ENCODE measurements around the gene NAGS.
A peak's percentile ranks its signal among the peaks of the same experiment; 100 is the strongest.
"Not testable (repeated sequence)": the region's sequence is repeated elsewhere in the genome, so short reads cannot be mapped to it uniquely, and the experiment has no call there.

NAGS gene

DNA sequence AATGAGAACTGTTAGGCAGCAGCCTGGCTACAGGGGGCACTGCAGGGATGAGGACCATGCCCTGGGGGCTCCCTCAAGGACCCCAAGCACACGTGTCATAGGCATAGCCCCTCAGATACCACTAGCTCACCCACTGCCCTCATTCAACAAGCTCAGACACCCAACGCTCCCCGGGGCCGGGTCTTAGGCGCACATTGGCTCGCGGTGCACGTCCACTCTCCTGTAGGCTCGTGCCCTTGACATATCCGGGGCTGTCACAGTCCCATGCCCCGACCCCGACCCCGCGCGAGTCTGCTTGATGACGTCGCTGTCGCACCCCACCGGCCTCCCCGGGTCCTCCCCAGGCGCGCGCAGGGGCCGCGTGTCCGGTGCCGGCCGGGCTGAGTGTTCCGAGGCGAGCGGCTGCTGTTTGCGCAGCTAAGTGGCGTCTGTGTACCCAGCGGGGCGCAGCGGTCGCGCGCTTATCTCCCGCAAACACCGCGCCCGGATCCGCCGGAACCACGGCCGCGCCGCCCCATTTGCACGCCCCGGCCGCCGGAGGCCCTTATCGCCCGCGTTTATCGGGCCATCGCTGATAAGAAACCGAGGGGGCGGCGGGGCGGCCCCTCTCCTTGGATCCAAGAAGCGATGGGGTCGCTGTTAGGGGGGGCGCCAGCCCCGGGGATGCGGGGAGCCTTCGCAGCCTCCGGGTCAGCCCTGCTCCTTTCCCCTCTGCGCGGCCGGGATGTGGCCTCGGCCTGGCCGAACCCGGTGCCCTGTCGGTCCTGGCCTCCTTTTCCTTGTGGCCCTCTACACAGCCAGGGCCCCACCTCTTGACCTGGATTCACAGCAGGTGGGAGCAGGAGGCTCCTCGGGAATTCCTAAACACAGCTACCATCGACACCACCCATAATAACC lies 20.7 kb upstream of the NAGS start:
- no peak for DNase-seq

DNA sequence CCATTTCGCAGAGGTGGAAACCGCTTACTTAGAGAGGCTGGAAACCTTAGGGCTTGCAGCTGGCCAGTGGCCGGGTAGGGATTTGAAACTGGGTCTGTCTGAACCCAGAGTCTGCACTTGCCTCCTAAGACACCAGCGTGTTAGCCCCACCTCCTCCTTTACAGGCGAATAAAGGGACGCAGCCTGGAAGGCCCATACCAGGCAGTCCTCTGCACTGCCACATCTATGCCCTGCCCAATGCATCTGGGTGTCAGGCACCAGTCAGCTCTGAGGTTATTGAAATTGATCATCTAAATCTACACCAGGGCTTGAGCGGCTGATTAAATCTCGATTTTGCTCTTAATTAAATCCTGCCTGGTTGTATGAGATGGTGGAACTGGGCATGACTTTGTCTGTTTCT lies 19.9 kb upstream of the NAGS start:
- no peak for DNase-seq

DNA sequence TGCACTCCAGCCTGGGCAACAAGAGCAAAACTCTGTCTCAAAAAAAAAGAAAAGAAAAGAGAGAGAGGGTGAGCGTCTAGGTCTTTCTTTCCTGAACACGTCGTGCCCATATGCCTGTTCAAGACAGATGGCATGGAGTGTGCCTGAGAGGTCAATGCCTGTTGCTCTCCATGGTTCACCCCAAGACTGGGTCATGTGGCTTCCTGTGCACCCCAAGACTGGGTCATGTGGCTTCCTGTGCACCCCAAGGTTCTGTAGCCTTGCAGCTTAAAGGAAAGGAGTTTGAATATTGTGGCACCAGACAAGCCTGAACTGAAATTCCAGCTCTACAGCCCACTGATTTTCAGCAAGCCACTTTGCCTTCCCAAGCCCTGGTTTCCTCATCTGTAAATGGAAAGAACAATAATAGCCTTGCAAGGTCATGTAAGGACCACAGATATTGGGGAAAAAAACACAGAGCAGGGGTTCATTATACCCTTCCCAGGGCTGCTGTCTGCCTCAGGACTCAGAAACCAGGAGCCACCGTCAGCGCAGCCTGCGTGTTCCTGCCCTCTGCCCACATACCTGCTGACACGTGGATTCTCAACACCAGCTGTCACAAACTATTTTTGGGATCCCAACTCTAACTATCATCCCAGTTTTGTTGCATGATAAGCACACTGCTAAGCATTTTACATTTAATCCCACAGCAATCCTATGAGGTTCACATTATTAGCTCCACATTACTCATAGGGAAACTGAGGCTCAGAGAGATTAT lies 18.0 kb upstream of the NAGS start:
- no peak for DNase-seq

DNA sequence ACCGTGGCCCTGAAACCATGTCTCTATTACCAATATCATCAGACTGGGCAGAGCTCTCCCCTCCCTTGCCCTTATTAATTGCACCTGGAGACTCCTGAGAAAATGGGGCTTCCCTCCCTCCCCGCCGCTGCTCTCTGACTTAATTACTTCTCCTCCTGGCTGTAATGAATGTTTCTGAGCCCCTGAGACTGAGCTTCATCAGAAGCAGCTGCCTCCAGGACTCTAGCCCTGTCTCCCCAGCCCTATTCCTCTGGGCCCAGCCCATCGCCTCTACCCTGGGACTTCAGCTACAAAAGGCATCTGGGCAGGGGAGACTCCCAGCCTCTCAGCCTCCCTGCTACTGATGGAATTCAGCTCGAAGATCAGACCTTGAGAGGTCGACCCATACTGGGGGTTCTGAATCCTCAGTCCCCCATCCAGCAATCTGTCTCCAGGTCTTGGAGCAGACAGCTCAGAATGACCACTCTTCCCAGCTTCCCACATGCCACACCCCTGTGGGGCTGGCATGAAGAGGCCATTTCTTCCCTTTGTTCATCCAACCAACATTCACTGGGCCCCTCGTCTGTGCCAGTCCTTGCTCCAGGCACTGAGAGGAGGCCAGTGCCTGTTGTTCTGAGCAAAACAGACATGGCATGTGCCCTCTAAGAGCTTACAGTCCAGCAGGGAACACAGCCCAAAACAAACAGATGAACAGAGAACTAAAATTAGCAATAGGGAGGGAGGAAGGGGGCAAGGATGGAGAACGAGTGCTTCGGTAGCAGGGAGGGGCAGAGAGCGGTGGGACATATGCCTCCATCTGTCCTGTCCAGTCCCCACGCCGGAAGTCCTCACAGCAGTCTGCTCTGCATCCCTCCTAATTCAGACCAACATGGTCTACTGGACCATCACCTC lies 17.0 kb upstream of the NAGS start:
- DNase-seq, result no peak

DNA sequence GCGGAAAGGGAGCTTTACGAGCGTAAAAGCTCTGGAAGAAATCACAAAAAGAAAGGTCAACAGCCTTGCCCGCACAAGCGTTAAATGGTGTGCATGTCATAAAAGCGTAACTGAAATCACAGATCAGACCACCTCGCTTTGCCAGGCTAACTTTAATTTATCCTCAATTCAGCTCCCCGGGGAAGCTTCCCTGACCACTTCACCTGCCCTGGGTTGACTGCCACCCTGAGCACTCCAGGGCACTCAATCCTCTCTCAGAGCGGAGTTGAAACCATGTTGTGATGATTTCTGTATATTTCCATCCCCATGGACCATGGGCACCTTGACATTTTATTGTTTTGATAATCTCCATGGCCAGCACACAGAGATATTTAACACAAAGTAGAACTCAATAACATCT lies 16.1 kb upstream of the NAGS start:
- DNase-seq, result no peak

DNA sequence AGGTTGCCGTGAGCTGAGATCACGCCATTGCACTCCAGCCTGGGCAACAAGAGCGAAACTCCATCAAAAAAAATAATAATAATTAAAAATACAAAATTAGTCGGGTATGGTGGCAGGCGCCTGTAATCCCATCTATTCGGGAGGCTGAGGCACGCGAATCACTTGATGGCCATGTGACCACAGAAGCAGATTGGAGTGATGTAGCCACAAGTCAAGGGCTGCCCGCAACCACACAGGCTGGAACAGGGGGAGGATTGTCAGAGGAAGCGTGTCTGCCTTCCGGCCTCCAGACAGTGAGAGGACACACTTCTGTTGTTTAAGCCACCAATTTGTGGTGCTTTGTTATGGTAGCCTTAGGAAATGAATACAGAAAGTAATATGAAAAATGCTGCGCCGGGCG lies 11.8 kb upstream of the NAGS start:
- DNase-seq, result no peak

DNA sequence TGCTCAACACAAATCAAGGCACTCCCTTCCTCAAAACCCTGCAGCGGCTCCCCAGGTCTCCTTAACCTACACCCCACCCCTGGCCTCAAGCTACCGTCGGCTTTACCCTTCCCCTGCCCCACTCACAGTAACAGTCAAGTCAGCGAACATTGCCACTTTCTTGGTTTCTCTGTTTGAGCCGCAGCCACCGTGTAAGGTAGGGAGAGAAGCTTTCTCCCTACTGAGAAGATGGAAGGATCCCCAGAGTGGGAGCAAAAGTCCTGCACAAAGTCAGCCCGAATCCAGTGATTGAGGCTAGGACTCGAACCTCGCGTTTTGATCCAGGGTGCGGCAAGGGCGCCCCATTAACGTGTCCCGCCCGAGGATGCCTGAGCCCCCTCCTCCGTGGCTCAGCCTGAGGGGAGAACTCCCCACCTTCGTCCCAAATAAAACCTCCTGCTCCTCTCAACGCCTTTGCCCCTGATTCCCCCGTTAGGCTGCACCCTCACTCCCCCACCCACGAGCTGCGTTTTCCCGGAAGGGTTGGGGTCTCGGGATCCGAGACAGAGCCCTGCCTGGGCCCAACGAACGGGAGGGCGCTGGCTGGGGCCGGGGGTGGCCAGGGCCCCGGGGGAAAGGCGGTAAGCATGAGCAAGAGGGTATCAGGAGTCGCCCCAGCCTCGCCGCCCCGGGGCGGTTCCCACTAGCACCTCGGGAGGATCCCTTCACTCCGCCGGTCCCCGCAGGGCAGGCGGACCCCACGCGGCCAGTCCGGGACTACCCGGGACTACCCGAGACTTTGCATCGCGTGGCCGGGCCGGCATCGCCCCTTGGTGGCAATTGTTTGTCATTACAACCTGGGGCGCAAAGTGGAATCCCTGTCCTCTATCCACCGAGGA lies 9.9 kb upstream of the NAGS start:
- no peak for DNase-seq

DNA sequence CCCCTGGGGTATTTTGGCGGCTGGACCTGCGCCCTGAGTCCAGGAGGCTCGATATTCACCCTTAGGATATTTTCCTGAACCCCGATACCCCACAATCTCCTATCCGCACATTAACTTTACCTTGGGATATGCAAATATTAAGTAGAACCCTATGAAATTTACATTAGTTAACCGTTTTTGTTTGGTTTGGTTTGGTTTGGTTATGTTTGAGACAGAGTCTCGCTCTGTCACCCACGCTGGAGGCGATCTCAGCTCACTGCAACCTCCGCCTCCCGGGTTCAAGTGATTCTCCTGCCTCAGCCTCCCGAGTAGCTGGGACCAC lies 9.3 kb upstream of the NAGS start:
- DNase-seq, result no peak

DNA sequence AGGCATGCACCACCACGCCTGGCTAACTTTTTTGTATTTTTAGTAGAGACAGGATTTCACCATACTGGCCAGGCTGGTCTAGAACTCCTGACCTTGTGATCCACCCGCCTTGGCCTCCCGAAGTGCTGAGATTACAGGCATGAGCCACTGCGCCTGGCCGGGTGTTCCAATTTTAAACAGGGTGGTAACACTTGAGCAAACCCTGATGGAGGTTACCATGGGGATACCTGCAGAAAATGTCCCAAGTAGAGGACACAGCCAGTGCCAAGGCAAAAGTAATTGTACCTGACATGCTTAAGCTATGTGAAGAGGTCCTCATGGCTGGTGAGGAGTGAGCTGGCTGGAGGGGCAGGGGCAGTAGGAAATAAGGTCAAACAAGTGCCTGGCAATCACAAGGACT lies 7.2 kb upstream of the NAGS start:
- DNase-seq, result not testable (repeated sequence)

DNA sequence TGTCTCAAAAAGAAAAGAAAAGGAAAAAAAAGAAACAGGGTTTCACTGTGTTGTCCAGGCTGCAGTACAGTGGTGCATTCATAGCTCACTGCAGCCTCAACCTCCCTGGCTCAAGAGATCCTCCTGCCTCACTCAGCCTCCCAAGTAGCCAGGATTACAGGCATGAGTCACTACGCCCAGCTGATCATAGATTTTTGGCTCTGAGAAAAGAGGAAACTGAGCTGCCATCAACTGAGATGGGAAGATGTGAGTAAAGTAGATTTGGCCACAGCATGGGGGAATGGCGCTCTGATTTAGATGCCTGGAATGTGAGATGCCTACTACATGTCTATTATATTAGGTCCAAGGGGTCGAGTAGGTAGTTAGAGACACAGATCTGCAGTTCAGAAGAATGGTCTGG lies 5.9 kb upstream of the NAGS start:
- no peak for DNase-seq

DNA sequence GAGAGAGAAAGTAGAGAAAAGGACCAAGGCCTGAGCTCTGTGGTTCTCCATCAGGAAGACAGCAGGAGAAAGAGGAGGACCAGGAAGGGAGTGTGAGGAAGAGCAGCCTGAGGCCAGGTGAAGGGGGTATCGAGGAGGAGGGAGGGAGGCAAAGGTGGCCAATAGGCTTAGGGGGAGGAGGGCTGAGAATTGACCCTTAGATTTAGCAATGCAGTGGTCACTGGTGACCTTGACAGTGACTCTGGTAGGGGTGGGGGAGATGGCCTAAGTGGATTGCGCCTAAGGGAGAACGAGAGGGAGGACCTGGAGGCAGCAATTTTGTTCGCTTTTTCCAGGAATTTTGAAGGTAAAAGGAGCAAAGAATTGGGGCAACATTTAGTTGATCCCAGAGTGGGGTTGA lies 5.4 kb upstream of the NAGS start:
- DNase-seq, result no peak

DNA sequence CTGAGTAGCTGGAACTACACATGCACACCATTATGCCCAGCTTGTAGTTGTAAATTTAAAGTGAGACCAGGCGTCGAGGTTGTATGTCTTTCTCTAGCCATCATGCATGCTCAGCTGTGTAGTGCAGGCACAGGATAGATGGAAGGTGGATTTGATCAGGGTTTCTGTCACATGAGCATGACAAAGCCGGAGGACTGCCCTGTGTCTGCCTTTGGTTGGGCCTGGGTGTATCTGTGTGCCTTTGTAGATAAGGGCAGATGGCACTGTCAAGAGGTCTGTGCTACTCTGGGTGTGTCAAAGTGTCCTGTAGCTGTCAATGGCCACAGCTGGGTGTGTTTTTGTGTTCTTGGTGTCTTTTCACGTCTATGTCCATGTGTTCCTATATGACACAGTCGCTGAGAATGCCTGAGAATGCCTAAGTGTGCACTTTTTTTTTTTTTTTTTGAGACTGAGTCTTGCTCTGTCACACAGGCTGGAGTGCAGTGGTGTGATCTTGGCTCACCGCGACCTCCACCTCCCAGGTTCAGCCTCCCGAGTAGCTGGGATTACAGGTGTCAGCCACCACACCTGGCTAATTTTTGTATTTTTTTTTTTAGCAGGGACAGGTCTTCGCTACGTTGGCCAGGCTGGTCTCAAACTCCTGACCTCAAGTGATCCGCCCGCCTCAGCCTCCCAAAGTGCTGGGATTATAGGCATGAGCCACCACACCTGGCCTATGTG lies 4.1 kb upstream of the NAGS start:
- no peak for DNase-seq

DNA sequence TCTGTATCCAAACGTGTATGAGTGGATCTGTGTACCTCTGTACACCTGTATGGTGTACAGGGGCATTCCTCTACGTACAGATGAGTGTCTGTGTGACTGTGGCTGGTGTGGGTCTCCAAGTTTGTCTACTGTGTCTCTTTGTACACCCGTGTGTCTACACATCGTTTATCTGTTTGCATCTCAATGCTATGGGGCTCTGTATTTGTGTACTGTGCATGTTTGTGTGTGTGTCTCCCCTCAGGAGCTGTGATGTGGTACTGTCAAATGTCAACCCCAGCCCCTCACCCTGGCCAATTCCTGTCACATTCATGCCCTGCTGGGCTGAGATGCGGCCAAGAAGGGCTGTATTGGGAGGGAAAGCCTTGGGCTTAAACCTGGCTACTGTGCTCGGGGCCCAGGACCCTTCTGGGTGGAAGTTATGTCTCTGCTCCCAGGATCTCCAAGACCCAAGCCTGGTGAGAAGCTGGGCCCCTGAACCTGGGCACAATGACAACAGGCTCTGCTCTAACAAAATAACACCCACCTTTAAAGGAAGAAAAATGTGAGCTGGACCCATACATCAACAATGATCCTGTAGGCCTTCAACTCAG lies 3.5 kb upstream of the NAGS start:
- DNase-seq, result no peak

DNA sequence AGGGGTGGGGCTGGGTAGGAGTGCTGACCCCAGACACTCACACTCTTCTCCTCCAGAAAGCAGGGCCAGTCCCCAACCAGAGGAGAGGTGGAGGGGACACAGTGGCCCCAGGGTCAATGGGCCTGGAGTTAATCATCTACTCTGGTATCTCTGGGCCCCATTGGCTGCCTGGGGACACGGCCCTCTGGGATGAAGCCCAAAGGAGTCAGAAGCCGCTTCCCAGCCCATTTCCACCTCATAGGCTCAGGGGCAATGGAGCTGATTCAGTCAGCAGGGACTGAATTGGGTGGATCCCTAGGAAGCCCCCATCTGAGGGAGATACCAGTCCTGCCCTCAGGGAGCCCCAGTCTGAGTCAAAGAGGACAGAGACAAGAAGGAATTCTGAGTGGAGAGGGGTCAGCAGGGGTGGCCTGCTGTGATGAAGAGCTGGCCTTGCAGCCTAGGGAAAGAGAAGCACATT lies 2.9 kb upstream of the NAGS start:
- no peak for DNase-seq

DNA sequence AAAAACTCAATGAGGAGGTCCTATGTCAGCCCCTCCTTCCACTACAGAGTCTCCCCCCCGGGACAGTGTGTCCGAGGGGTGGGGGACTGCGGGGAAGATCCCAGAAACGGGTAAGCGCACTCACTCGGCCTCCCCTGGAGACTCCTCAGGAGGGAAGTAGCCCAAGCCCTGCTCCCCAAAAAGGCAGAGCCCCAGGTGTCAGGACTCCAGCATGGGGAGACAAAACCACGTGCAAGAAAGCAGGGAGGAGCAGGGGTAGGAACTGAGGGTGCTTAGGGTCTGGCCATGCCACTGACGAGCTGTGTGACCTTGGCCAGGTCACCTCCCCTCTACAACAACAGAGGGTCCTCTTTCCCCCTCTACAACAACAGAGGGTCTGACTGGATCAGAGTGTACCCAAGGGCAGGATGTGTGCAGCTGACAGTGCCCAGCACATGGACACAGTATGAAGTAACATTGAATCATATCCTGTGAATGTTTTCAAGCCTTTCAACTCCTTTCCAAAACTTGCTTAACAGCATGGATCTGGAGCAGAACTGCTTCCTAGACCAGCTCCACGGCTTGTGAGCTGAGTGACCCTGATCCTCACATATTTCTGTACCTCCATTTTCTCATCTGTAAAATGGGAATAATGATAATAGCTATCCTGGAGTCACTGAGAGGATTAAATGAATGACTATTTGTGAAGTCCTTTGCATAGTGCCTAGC lies 2.1 kb upstream of the NAGS start:
- DNase-seq, result no peak

DNA sequence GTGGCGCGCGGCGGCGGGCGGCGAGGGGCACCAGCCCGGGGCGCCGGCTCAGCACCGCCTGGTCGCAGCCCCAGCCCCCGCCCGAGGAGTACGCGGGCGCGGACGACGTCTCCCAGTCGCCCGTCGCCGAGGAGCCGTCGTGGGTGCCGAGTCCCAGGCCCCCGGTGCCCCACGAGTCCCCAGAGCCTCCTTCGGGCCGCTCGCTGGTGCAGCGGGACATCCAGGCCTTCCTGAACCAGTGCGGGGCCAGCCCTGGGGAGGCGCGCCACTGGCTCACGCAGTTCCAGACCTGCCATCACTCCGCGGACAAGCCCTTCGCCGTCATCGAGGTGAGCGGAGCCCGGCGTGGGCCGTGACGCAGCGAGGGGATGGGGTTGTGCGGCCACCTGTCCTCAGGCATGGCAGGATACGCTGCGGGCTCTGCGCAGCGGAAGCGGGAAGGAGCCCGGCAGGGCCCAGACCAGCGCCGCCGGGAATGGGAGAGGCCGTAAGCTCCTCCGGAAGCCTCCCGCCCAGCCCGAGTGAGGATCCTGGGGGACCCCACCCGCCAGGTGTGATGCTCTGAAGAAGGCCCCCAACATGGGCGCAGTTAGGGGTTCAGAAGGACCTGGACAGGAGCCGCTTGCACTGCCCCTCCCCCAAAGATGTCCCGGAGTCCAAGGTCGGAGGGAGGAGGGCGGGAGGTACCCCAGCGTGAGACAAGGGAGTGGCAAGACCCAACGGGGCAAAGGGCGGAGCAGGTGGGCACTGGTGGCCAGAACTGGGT lies 522 bp downstream of the NAGS start:
- DNase-seq, result peak; percentile 18

DNA sequence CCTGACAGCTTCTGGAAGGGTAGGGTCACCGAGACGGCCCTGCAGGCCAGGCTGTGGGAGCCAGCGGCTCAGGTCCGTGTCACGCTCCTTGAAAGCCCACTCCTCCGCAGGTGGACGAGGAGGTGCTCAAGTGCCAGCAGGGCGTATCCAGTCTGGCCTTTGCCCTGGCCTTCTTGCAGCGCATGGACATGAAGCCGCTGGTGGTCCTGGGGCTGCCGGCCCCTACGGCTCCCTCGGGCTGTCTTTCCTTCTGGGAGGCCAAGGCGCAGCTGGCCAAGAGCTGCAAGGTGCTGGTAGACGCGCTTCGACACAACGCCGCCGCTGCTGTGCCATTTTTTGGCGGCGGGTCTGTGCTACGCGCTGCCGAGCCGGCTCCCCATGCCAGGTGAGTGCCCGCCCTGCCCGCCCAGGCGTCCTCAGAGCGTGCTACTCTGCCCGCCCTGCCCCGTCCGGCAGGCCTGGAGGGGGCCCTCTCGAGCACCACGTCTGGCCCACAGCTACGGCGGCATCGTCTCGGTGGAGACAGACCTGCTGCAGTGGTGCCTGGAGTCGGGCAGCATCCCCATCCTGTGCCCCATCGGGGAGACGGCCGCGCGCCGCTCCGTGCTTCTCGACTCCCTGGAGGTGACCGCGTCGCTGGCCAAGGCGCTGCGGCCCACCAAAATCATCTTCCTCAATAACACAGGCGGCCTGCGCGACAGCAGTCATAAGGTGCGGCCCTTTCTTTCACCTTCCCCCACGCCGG lies 1.3 kb downstream of the NAGS start:
- peak; percentile 23 for DNase-seq

DNA sequence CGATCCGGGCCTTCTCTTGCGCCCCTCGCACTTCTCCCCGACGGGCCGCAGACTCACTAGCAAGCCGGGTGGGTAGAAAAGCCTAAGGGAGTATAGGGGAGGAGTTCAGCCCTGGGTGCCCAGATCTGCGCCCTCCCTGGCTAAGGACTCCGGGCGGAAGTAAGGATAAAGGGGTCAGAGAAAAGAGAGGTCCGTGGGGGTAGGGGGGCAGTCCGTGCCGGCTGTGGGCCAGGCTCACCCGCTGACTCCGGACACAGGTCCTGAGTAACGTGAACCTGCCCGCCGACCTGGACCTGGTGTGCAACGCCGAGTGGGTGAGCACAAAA lies 1.8 kb downstream of the NAGS start:
- DNase-seq, result no peak

Data from NCI-H510A (cell line).